ENCODE measurements around the gene LRP11. TPM values are rescaled to one million over a fixed set of nuclear protein-coding genes. Genes with fewer than 3 reads are reported as not detected.
"Not testable (repeated sequence)": the region's sequence is repeated elsewhere in the genome, so short reads cannot be mapped to it uniquely, and the experiment has no call there.

Gene LRP11
- total and polyA plus RNA-seq, 4 donors: 15.8 to 39.5 (median 26.5) TPM

GRCh38 chr6:149862922-149863697, 1.0 kb downstream of the LRP11 start:
- DNase-seq (peak; percentile 79 to 85 (median 84)), ATAC-seq (ENCODE audit: insufficient read depth, low FRiP score) (peak; percentile 79)
- no peaks in the 10 kb centered on the region for H3K27me3 ChIP-seq (ENCODE audit: control insufficient read depth in 3 of 3, insufficient read depth in 3 of 3, low read length in 2 of 3)
- H3K36me3 ChIP-seq (ENCODE audit: control insufficient read depth in 4 of 4, insufficient read depth in 4 of 4, low read length in 4 of 4): no peaks in the 10 kb centered on the region
- WGBS, 2 donors: 1 to 2% methylated on average over 45 to 69 of the region's 69 CpGs
- H3K4me3 ChIP-seq: peak overlapping the region; percentile 76
- H3K27ac ChIP-seq (ENCODE audit: low read depth in 1 of 2, low read length in 1 of 2): peak overlapping the region; percentile 87 to 91
- H3K4me1 ChIP-seq (ENCODE audit: control insufficient read depth in 5 of 5, insufficient read depth in 5 of 5, low read length in 5 of 5): peaks cover 0 to 5% (median 2%) of the 10 kb centered on the region in 5 donors
- TF ChIP-seq CTCF (IDR thresholded peaks at IDR 0.05; ENCODE audit: control extremely low read depth, extremely low read depth): no peak
- peak overlapping the region in 1 of 2 donors; percentile 85 for H3K9ac ChIP-seq (ENCODE audit: insufficient read depth in 1 of 2, low read length in 2 of 2)
- H3K9me3 ChIP-seq (ENCODE audit: control insufficient read depth in 4 of 4, insufficient read depth in 3 of 4, low read length in 3 of 4): peaks cover 0 to 2% (median 0%) of the 10 kb centered on the region in 4 donors

- H3K4me1 ChIP-seq (ENCODE audit: control insufficient read depth in 5 of 5, insufficient read depth in 5 of 5, low read length in 5 of 5); H3K9ac ChIP-seq (ENCODE audit: insufficient read depth in 1 of 2, low read length in 2 of 2): not testable (repeated sequence)
Observed at GRCh38 chr6:149862424-149862738, 1.8 kb downstream of the LRP11 start.

DNA sequence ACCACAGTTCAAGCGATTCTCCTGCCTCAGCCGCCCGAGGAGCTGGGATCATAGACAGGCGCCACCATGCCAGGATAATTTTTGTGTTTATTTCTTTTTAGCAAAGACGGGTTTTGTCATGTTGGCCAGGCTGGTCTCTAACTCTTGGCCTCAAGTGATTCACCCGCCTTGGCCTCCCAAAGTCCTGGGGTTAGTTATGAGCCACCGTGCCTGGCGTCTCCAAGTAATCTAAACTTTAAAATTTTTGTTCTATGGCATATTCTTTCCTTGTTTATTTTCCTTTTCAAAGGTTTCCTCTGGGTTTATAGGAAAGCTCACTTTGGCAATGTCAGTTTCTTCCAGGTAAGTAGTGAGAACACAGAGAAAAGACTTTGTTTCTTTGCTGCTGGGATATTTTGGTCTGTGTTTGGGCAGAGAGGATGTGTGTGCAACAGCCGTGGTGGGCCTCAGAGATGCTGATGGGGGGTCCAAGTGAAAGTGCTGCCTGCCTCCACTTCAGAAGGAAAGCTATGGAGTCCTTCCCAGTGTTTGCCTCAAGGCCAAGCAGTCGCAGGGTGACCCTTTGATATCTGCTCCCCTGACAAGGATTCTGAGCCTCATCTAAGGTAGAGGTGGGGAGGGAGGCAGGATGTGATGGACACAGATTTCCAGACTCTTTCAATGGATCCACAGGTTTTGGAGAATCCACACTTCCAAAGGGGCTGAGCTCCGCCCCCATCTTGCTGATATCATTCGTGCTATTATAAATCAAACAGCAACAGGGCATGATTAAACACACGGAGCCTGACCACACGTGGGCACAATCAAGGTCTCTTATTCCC, 2.3 kb downstream of the LRP11 start:
- Histone ChIP-seq H3K9ac (ENCODE audit: insufficient read depth in 1 of 2, low read length in 2 of 2) (no peak overlapping the region), H3K4me1 (ENCODE audit: control insufficient read depth in 5 of 5, insufficient read depth in 5 of 5, low read length in 5 of 5) (peaks cover 0 to 5% (median 2%) of the 10 kb centered on the region in 5 donors), H3K4me3 (no peak overlapping the region), H3K27ac (ENCODE audit: low read depth in 1 of 2, low read length in 1 of 2) (no peak overlapping the region), H3K36me3 (ENCODE audit: control insufficient read depth in 4 of 4, insufficient read depth in 4 of 4, low read length in 4 of 4) (no peaks in the 10 kb centered on the region), H3K9me3 (ENCODE audit: control insufficient read depth in 4 of 4, insufficient read depth in 3 of 4, low read length in 3 of 4) (peaks cover 0 to 2% (median 0%) of the 10 kb centered on the region in 4 donors), H3K27me3 (ENCODE audit: control insufficient read depth in 3 of 3, insufficient read depth in 3 of 3, low read length in 2 of 3) (no peaks in the 10 kb centered on the region)
- no peak for DNase-seq
- ATAC-seq (ENCODE audit: insufficient read depth, low FRiP score): no peak
- 82 to 88% methylated on average over 14 of the region's 14 CpGs for WGBS, 2 donors
- TF ChIP-seq CTCF (IDR thresholded peaks at IDR 0.05; ENCODE audit: control extremely low read depth, extremely low read depth): no peak

More at GRCh38 chr6:149862424-149862738, 1.8 kb downstream of the LRP11 start:
- DNase-seq; H3K27me3 ChIP-seq (ENCODE audit: control insufficient read depth in 3 of 3, insufficient read depth in 3 of 3, low read length in 2 of 3); H3K9me3 ChIP-seq (ENCODE audit: control insufficient read depth in 4 of 4, insufficient read depth in 3 of 4, low read length in 3 of 4); H3K4me3 ChIP-seq; ATAC-seq (ENCODE audit: insufficient read depth, low FRiP score); H3K36me3 ChIP-seq (ENCODE audit: control insufficient read depth in 4 of 4, insufficient read depth in 4 of 4, low read length in 4 of 4); H3K27ac ChIP-seq (ENCODE audit: low read depth in 1 of 2, low read length in 1 of 2): not testable (repeated sequence)
- 89 to 94% methylated on average over 8 to 10 of the region's 12 CpGs for WGBS, 2 donors

Measured in lung (tissue), 12 donors.